Neural cell (in vitro differentiated cells): ENCODE results near the gene EPC2. TPM values are rescaled to one million over a fixed set of nuclear protein-coding genes. Genes with fewer than 3 reads are reported as not detected.

ENCODE experiments used
- H2AFZ ChIP-seq: fragments of 200-600, 300-800 bp; sonication (generic), shearing (Covaris generic); 2 replicates; pipeline ENCODE4 v1.6.0; 2014; ENCODE audit warnings: low read depth, mild to moderate bottlenecking, antibody characterized with exemption, low read length, moderate library complexity
- H3F3A ChIP-seq: fragments of 200-600 bp; shearing (Covaris generic); 2 replicates; pipeline ENCODE4 v1.6.1; 2016; ENCODE audit warnings: mild to moderate bottlenecking, moderate library complexity, mixed read lengths, antibody characterized with exemption, low read length; ENCODE audit not compliant: insufficient read depth, poor library complexity, severe bottlenecking
- H3K27ac ChIP-seq: fragments of 200-600, 300-800 bp; sonication (generic), shearing (Covaris generic); 2 replicates; pipeline ENCODE4 v1.5.1; 2014; ENCODE audit warnings: mild to moderate bottlenecking, low read length, moderate library complexity
- H3K27me3 ChIP-seq: fragments of 300-800, 200-600 bp; sonication (generic), shearing (Covaris generic); 2 replicates; pipeline ENCODE4 v1.6.0; 2014; ENCODE audit warnings: mild to moderate bottlenecking, low read depth, low read length, moderate library complexity; ENCODE audit not compliant: insufficient read depth
- H3K36me3 ChIP-seq: fragments of 300-800, 200-600 bp; sonication (generic), shearing (Covaris generic); 2 replicates; pipeline ENCODE4 v1.5.1; 2014; ENCODE audit warnings: mild to moderate bottlenecking, antibody characterized with exemption, low read length, moderate library complexity; ENCODE audit not compliant: insufficient read depth
- H3K4me2 ChIP-seq: fragments of 300-800, 200-600 bp; sonication (generic), shearing (Covaris generic); 2 replicates; pipeline ENCODE4 v1.6.0; 2014; ENCODE audit warnings: mild to moderate bottlenecking, low read length
- H3K4me3 ChIP-seq: fragments of 300-800, 200-600 bp; sonication (generic), shearing (Covaris generic); 2 replicates; pipeline ENCODE4 v1.5.1; 2014; ENCODE audit warnings: mild to moderate bottlenecking, low read length, moderate library complexity
- H3K79me2 ChIP-seq: fragments of 200-600 bp; shearing (Covaris generic); replicated peaks from 2 replicates; pipeline ENCODE4 v1.6.0; 2014; ENCODE audit warnings: mild to moderate bottlenecking, low read length, moderate library complexity; ENCODE audit not compliant: insufficient read depth
- H3K9ac ChIP-seq: fragments of 300-800, 200-600 bp; sonication (generic), shearing (Covaris generic); 2 replicates; pipeline ENCODE4 v1.6.1; 2016; ENCODE audit warnings: mild to moderate bottlenecking, low read length, mixed read lengths
- H3K9me2 ChIP-seq: fragments of 200-600 bp; shearing (Covaris generic); 2 replicates; pipeline ENCODE4 v1.6.1; 2016; ENCODE audit warnings: mild to moderate bottlenecking, low read length, mixed read lengths; ENCODE audit not compliant: insufficient read depth
- H3K9me3 ChIP-seq: fragments of 200-600, 300-800 bp; sonication (generic), shearing (Covaris generic); 2 replicates; pipeline ENCODE4 v1.6.1; 2016; ENCODE audit warnings: mild to moderate bottlenecking, mixed run types, low read length, moderate library complexity, mixed read lengths
- H4K20me1 ChIP-seq: fragments of 200-600 bp; shearing (Covaris generic); 2 replicates; pipeline ENCODE4 v1.6.1; 2016; ENCODE audit warnings: mild to moderate bottlenecking, mixed run types; ENCODE audit not compliant: insufficient read depth
- EP300 ChIP-seq: fragments of 450-650 bp; conservative IDR thresholded peaks from 2 replicates; pipeline ENCODE4 v1.6.1; 2014; ENCODE audit warnings: antibody characterized with exemption, mild to moderate bottlenecking, moderate library complexity; ENCODE audit not compliant: poor library complexity, severe bottlenecking
- EZH2 ChIP-seq: fragments of 200-600, 300-800 bp; shearing (Covaris generic), sonication (generic); IDR thresholded peaks from 2 replicates; pipeline ENCODE4 v1.6.1; 2014; ENCODE audit warnings: antibody characterized with exemption, low read length, borderline replicate concordance, mild to moderate bottlenecking; ENCODE audit not compliant: insufficient read depth, poor library complexity, severe bottlenecking
- MXI1 ChIP-seq: fragments of 450-650 bp; conservative IDR thresholded peaks from 2 replicates; pipeline ENCODE4 v1.6.1; 2014; ENCODE audit warnings: antibody characterized with exemption, mild to moderate bottlenecking; ENCODE audit not compliant: poor library complexity, severe bottlenecking
- POLR2AphosphoS5 ChIP-seq: IDR thresholded peaks from 2 replicates; pipeline ENCODE4 v1.6.1; 2012
- RAD21 ChIP-seq: fragments of 450-650 bp; conservative IDR thresholded peaks from 2 replicates; pipeline ENCODE4 v1.6.1; 2014; ENCODE audit warnings: antibody characterized with exemption, mild to moderate bottlenecking, moderate library complexity
- SMC3 ChIP-seq: fragments of 450-650 bp; conservative IDR thresholded peaks from 2 replicates; pipeline ENCODE4 v1.6.1; 2014; ENCODE audit warnings: antibody characterized with exemption, mild to moderate bottlenecking, moderate library complexity; ENCODE audit not compliant: poor library complexity
- TAF1 ChIP-seq: IDR thresholded peaks from 2 replicates; pipeline ENCODE4 v1.6.1; 2012; ENCODE audit warnings: low read depth
- polyA plus RNA-seq: library from polyadenylated mRNA; depleted of rRNA; stranded (reverse); fragments of >200 nt; gene quantifications from 2 replicates; pipeline ENCODE4 v1.2.3, GENCODE V29; 2014
- TF ChIP-seq, protein P1 (sequence below): IDR thresholded peaks from 2 replicates; pipeline ENCODE4 v1.6.1; 2012; ENCODE audit warnings: borderline replicate concordance
- TF ChIP-seq, protein P2 (sequence below): fragments of 450-650 bp; IDR thresholded peaks from 2 replicates; pipeline ENCODE4 v1.5.1; 2014; ENCODE audit warnings: antibody characterized with exemption, mild to moderate bottlenecking, moderate library complexity; ENCODE audit not compliant: poor library complexity, severe bottlenecking

EPC2 gene
- polyA plus RNA-seq, 1 donor from 2014 or later, result 43.9 TPM

DNA sequence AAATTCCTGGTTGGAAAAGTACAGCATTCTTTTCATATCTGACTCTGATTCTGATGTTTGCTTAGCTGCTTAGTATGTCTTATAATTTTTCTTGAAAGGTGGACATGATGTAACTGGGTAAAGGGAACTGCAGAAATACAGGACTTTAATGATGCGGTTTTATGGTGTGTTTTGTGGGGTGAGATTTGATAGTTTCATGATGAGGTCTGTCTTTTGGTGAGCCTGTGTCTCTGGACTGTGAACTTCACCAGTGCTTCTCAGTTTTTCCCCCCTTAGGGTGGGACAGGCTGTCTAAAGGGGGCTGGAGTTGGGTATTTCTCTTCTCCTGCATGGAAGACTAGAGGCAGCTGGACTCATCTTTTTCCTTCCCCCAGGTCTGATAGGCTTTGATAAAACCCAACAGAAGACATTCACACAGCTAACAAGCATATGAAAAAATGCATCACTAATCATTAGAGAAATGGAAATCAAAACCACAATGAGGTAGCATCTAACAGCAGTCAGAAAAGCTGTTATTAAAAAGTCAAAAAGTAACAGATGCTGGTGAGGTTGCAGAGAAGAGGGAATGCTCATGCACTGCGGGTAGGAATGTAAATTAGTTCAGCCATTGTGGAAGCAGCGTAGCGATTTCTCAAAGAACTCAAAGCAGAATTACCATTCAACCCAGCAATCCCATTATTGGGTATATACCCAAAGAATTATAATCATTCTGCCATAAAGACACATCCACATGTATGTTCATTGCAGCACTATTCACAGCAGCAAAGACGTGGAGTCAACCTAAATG lies 77.6 kb downstream of the EPC2 start:
- H3K4me2 ChIP-seq, result no peak overlapping the region
- no peak for TF ChIP-seq SMC3
- TF ChIP-seq, protein P1, sequence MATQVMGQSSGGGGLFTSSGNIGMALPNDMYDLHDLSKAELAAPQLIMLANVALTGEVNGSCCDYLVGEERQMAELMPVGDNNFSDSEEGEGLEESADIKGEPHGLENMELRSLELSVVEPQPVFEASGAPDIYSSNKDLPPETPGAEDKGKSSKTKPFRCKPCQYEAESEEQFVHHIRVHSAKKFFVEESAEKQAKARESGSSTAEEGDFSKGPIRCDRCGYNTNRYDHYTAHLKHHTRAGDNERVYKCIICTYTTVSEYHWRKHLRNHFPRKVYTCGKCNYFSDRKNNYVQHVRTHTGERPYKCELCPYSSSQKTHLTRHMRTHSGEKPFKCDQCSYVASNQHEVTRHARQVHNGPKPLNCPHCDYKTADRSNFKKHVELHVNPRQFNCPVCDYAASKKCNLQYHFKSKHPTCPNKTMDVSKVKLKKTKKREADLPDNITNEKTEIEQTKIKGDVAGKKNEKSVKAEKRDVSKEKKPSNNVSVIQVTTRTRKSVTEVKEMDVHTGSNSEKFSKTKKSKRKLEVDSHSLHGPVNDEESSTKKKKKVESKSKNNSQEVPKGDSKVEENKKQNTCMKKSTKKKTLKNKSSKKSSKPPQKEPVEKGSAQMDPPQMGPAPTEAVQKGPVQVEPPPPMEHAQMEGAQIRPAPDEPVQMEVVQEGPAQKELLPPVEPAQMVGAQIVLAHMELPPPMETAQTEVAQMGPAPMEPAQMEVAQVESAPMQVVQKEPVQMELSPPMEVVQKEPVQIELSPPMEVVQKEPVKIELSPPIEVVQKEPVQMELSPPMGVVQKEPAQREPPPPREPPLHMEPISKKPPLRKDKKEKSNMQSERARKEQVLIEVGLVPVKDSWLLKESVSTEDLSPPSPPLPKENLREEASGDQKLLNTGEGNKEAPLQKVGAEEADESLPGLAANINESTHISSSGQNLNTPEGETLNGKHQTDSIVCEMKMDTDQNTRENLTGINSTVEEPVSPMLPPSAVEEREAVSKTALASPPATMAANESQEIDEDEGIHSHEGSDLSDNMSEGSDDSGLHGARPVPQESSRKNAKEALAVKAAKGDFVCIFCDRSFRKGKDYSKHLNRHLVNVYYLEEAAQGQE, result no peak
- TF ChIP-seq POLR2AphosphoS5, result no peak
- TF ChIP-seq EP300, result no peak
- no peak for TF ChIP-seq EZH2
- TF ChIP-seq TAF1, result no peak
- no peak for TF ChIP-seq MXI1
- TF ChIP-seq, protein P2, sequence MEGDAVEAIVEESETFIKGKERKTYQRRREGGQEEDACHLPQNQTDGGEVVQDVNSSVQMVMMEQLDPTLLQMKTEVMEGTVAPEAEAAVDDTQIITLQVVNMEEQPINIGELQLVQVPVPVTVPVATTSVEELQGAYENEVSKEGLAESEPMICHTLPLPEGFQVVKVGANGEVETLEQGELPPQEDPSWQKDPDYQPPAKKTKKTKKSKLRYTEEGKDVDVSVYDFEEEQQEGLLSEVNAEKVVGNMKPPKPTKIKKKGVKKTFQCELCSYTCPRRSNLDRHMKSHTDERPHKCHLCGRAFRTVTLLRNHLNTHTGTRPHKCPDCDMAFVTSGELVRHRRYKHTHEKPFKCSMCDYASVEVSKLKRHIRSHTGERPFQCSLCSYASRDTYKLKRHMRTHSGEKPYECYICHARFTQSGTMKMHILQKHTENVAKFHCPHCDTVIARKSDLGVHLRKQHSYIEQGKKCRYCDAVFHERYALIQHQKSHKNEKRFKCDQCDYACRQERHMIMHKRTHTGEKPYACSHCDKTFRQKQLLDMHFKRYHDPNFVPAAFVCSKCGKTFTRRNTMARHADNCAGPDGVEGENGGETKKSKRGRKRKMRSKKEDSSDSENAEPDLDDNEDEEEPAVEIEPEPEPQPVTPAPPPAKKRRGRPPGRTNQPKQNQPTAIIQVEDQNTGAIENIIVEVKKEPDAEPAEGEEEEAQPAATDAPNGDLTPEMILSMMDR, result no peak
- no peak for TF ChIP-seq RAD21
- H3K36me3 ChIP-seq, result no peaks in the 10 kb centered on the region
- H3K4me3 ChIP-seq, result no peak overlapping the region
- no peaks in the 10 kb centered on the region for H3K9me3 ChIP-seq
- no peaks in the 10 kb centered on the region for H4K20me1 ChIP-seq
- H3K79me2 ChIP-seq, result peaks cover 92% of the 10 kb centered on the region
- no peaks in the 10 kb centered on the region for H3K9me2 ChIP-seq
- no peaks in the 10 kb centered on the region for H3F3A ChIP-seq
- no peaks in the 10 kb centered on the region for H3K27me3 ChIP-seq
- H2AFZ ChIP-seq, result no peak overlapping the region
- no peak overlapping the region for H3K27ac ChIP-seq
- H3K9ac ChIP-seq, result no peak overlapping the region

DNA sequence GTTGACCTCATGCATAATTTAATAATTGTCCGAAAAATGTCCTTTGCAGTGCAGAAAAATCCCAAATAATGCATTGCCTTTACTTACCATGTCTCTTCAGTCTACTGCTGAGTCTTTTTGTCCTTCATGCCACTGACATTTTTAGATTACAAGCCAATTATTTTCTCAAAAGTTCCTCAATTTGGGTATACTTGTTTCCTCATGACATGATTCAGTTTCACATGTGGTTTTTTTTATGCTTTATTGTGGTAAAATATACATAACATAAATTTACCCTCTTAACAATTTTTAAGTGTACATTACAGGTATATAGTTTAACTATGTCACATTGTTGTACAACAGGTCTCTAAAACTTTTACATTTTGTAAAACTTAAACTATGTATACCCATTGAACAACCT lies 81.0 kb downstream of the EPC2 start:
- Histone ChIP-seq H2AFZ (no peak overlapping the region), H3K79me2 (peaks cover 83% of the 10 kb centered on the region), H3K9me3 (no peaks in the 10 kb centered on the region), H3F3A (no peaks in the 10 kb centered on the region), H3K4me2 (no peak overlapping the region), H3K36me3 (peaks cover 5% of the 10 kb centered on the region), H3K9me2 (no peaks in the 10 kb centered on the region), H4K20me1 (no peaks in the 10 kb centered on the region), H3K4me3 (no peak overlapping the region), H3K27ac (no peak overlapping the region), H3K9ac (no peak overlapping the region), H3K27me3 (no peaks in the 10 kb centered on the region)
- TF ChIP-seq SMC3 (no peak), EZH2 (no peak), MXI1 (no peak), TAF1 (no peak), RAD21 (no peak), POLR2AphosphoS5 (no peak), EP300 (no peak)
- TF ChIP-seq, protein P2, result no peak
- TF ChIP-seq, protein P1, result no peak
